Nephron (organoid): ENCODE data around the gene DDX52.

Experiments
- H3K27ac Mint-ChIP-seq, 3 experiments: 2 replicates each; pipeline ENCODE4 v1.8.0; 2020; ENCODE audit warnings: mixed read lengths in 3 of 3, mild to moderate bottlenecking in 2 of 3, moderate library complexity in 1 of 3
- H3K27me3 Mint-ChIP-seq: 2 replicates; pipeline ENCODE4 v1.8.0; 2021; ENCODE audit warnings: low read depth, mild to moderate bottlenecking, moderate library complexity, mixed read lengths
- H3K36me3 Mint-ChIP-seq: 2 replicates; pipeline ENCODE4 v1.8.0; 2020; ENCODE audit warnings: low read depth, mixed read lengths
- H3K4me1 Mint-ChIP-seq: 2 replicates; pipeline ENCODE4 v1.8.0; 2020; ENCODE audit warnings: mixed read lengths
- H3K4me3 Mint-ChIP-seq, 3 experiments: 2 replicates each; pipeline ENCODE4 v1.8.0; 2020; ENCODE audit warnings: mild to moderate bottlenecking in 3 of 3, mixed read lengths in 3 of 3, moderate library complexity in 2 of 3
- H3K9me3 Mint-ChIP-seq: 2 replicates; pipeline ENCODE4 v1.8.0; 2020; ENCODE audit warnings: mixed read lengths
- TF ChIP-seq, protein P1 (sequence below), 3 experiments: fragments of 200-600 bp; sonication (generic); IDR thresholded peaks; one replicate each; pipeline ENCODE4 v1.5.0; 2021; ENCODE audit warnings: antibody characterized with exemption in 3 of 3; ENCODE audit not compliant: unreplicated experiment in 3 of 3

The DDX52 gene

DNA sequence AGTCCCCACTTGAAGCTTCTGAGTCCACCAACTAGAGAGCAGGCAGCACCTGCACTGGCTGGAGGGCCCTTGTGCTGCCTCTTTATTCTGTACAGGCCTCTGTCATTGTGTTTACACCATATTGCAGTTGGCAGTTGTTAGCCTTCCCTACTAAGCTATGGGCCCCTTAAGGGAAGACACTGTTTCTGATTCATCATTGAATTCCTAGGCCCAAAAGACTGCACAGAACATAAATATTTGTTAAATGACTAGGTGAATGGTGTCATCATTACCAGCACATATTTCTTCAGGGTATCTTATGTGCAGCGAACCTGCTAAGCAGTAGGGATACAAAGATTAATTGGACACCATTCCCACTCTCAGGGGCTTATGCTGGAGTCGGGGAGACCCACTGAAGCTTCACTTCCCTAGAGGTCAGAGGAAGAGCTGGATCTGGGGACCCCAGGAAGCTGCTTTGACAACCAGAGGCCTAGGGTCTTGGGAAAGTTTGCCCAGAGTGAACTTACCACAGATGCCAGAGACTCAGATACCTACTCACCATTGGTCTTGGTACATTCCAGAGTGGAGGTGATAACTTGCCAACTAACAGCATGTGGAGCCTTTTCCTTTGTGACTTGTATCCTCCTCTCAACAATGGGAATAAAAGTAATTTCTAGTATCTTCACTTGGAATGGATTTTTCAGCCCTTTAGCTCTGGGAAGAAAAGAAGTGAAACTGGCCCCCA is 28.7 kb upstream of the DDX52 start:
- H3K9me3 Mint-ChIP-seq: no peaks in the 10 kb centered on the region

GRCh38 chr17:37671028-37671823 is 28.0 kb upstream of the DDX52 start:
- no peaks in the 10 kb centered on the region for H3K4me1 Mint-ChIP-seq
- peaks cover 11% of the 10 kb centered on the region for H3K27me3 Mint-ChIP-seq
- no peaks in the 10 kb centered on the region for H3K36me3 Mint-ChIP-seq
- TF ChIP-seq, protein P1, sequence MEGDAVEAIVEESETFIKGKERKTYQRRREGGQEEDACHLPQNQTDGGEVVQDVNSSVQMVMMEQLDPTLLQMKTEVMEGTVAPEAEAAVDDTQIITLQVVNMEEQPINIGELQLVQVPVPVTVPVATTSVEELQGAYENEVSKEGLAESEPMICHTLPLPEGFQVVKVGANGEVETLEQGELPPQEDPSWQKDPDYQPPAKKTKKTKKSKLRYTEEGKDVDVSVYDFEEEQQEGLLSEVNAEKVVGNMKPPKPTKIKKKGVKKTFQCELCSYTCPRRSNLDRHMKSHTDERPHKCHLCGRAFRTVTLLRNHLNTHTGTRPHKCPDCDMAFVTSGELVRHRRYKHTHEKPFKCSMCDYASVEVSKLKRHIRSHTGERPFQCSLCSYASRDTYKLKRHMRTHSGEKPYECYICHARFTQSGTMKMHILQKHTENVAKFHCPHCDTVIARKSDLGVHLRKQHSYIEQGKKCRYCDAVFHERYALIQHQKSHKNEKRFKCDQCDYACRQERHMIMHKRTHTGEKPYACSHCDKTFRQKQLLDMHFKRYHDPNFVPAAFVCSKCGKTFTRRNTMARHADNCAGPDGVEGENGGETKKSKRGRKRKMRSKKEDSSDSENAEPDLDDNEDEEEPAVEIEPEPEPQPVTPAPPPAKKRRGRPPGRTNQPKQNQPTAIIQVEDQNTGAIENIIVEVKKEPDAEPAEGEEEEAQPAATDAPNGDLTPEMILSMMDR (IDR thresholded peaks at IDR 0.05; ENCODE audit: unreplicated experiment in 3 of 3): no peak
- H3K4me3 Mint-ChIP-seq: no peak overlapping the region
- H3K27ac Mint-ChIP-seq: no peak overlapping the region
- no peaks in the 10 kb centered on the region for H3K9me3 Mint-ChIP-seq

More for the DNA sequence above, 28.7 kb upstream of the DDX52 start:
- H3K36me3 Mint-ChIP-seq: no peaks in the 10 kb centered on the region
- no peak overlapping the region for H3K4me3 Mint-ChIP-seq
- H3K4me1 Mint-ChIP-seq: no peaks in the 10 kb centered on the region
- no peak overlapping the region for H3K27ac Mint-ChIP-seq
- peaks cover 13% of the 10 kb centered on the region for H3K27me3 Mint-ChIP-seq
- TF ChIP-seq, protein P1 (IDR thresholded peaks at IDR 0.05; ENCODE audit: unreplicated experiment in 3 of 3): no peak

DNA sequence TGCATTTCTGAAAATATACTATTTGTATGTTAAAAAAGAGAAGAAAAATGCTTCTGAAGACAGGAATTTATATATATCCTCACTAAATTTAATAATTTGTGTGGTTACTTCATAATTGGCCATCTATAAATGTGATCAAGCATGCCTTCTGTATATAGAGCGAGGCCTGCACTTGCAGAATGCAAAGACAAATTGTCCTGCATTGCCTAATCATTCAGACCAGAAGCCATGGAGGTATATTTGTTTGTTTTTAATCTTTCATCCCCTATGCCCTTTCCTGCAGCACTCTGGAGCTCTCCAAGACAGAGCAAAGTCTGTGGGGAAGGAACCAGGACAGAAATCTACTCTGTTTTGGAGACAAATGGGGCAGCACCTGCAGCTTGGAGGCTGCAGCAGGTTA is 23.8 kb upstream of the DDX52 start:
- Mint-ChIP-seq H3K27me3 (no peaks in the 10 kb centered on the region), H3K27ac (no peak overlapping the region), H3K9me3 (no peaks in the 10 kb centered on the region), H3K4me3 (no peak overlapping the region), H3K36me3 (no peaks in the 10 kb centered on the region), H3K4me1 (no peaks in the 10 kb centered on the region)
- TF ChIP-seq, protein P1 (IDR thresholded peaks at IDR 0.05; ENCODE audit: unreplicated experiment in 3 of 3): no peak

DNA sequence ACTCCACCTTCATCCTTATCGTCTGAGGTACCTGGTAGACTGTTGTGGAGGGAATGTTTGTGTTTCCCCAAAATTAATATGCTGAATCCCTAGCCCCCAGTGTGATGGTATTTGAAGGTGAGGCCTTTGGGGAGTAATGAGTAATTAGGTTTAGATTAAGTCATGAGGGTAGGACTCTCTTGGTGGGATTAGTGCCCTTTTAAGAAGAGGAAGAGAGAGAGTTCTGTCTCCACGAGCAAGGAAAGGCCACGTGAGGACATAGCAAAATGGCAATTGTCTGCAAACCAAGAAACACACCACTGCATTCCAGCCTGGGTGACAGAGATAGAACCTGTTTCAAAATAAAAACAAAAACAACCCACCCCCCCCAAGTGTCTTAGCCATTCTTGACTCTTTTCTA is 21.0 kb upstream of the DDX52 start:
- TF ChIP-seq, protein P1 (IDR thresholded peaks at IDR 0.05; ENCODE audit: unreplicated experiment in 3 of 3): no peak
- H3K36me3 Mint-ChIP-seq: no peaks in the 10 kb centered on the region
- H3K4me3 Mint-ChIP-seq: no peak overlapping the region
- H3K9me3 Mint-ChIP-seq: no peaks in the 10 kb centered on the region
- H3K27ac Mint-ChIP-seq: no peak overlapping the region
- no peaks in the 10 kb centered on the region for H3K27me3 Mint-ChIP-seq
- H3K4me1 Mint-ChIP-seq: no peaks in the 10 kb centered on the region

DNA sequence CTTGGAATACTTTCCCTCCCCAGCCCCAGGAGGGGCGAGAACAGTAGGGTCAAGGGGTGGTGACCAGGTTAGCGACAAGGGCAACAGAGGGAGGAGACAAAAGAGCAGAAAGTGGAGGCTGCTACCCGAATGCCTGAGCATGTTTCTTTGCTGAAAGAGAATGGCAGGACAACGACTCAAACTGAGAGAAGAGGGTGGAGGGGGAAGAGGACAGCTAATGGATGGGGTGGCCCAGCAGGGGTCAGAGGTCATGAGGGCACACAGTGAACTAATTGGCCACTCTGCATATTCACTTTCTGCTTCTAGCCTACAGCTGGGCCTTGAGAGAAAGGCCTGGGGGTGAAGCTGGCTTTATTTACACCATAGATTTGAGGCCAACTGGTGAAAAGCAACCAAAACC is 19.1 kb upstream of the DDX52 start:
- no peaks in the 10 kb centered on the region for H3K27me3 Mint-ChIP-seq
- TF ChIP-seq, protein P1 (IDR thresholded peaks at IDR 0.05; ENCODE audit: unreplicated experiment in 3 of 3): no peak
- no peaks in the 10 kb centered on the region for H3K36me3 Mint-ChIP-seq
- no peaks in the 10 kb centered on the region for H3K4me1 Mint-ChIP-seq
- H3K9me3 Mint-ChIP-seq: no peaks in the 10 kb centered on the region
- no peak overlapping the region for H3K27ac Mint-ChIP-seq
- no peak overlapping the region for H3K4me3 Mint-ChIP-seq
